SH-SY5Y (cell line): ENCODE measurements around the gene MAP2K7.

Source experiments
- GATA2 ChIP-seq: IDR thresholded peaks from 2 replicates; pipeline ENCODE4 v1.6.1; 2011; ENCODE audit warnings: mild to moderate bottlenecking, low read depth, low read length
- GATA3 ChIP-seq: IDR thresholded peaks from 2 replicates; pipeline ENCODE4 v1.6.1; 2011; ENCODE audit warnings: low read depth, mild to moderate bottlenecking, low read length, moderate library complexity

DNA sequence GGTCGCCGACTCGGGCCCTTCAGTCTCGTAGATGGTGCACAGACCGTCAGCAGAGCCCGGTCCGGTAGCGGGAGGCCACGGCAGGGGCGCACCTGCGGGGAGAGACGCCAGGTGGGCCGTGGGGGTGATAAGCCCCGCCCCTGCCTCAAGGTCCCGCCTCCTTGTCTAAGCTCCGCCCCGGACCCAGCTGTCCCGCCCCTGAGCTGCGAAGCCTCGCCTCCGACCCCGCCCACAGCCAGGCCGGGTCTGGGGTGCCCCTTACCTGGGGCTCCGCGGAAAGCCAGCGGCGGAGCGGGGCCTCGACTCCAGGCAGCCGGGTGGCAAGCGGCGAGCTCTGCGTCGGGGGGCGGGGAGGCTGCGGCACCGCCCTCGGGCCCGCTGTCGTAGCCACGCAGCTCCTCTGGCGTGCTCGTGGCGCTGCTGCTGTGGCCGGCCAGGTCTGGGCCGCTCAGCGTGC, 34.2 kb upstream of the MAP2K7 start:
- no peak for TF ChIP-seq GATA2
- TF ChIP-seq GATA3 = no peak
